UCSD-AML1 (cell line): ENCODE measurements around the gene STX2.
"Not testable (repeated sequence)": the region's sequence is repeated elsewhere in the genome, so short reads cannot be mapped to it uniquely, and the experiment has no call there.

Experiments
- DNase-seq: peaks from one replicate; lab custom pipeline; 2025; ENCODE audit not compliant: unreplicated experiment; lab: John Stamatoyannopoulos, UW

STX2 gene

GRCh38 chr12:130768120-130768519 is 70.9 kb downstream of the STX2 start:
- DNase-seq, result no peak

DNA sequence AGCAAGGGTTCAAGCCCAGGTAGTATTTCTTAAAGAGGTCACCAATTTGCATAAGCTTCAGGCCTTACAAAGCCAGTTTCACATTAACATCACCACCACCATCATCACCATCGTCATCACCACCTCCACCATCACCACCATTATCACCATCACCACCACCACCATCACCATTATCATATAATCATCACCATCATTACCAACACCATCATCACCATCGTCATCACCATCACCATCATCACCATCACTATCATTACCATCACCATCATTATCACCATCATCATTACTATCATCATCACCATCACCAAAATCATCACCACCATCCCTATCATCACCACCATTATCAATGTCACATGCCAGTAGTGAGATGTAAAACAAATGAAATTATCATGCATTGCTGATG is 72.6 kb downstream of the STX2 start:
- no peak for DNase-seq

GRCh38 chr12:130765186-130765659 is 73.8 kb downstream of the STX2 start:
- no peak for DNase-seq

- DNase-seq, result no peak
Observed at GRCh38 chr12:130764475-130765185, 74.4 kb downstream of the STX2 start.

GRCh38 chr12:130764073-130764472 is 75.0 kb downstream of the STX2 start:
- DNase-seq, result no peak

DNA sequence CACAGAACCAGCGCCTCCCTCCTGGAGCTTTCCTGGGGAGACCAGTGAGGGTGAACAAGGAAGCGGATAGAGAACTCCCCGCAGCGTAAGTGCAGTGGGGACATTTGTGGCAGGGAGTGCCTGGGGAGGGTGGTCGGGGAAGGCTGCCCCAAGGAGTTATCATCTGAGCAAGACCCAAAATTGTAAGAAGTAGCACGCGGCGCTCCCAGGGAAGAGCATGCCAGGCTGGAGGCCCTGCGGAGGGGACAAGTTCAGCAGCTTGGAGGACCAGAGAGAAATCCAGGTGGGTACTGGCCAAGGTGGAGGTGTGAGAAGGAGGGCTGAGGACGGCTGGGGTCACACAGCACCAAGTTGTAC is 76.8 kb downstream of the STX2 start:
- DNase-seq, result no peak

DNA sequence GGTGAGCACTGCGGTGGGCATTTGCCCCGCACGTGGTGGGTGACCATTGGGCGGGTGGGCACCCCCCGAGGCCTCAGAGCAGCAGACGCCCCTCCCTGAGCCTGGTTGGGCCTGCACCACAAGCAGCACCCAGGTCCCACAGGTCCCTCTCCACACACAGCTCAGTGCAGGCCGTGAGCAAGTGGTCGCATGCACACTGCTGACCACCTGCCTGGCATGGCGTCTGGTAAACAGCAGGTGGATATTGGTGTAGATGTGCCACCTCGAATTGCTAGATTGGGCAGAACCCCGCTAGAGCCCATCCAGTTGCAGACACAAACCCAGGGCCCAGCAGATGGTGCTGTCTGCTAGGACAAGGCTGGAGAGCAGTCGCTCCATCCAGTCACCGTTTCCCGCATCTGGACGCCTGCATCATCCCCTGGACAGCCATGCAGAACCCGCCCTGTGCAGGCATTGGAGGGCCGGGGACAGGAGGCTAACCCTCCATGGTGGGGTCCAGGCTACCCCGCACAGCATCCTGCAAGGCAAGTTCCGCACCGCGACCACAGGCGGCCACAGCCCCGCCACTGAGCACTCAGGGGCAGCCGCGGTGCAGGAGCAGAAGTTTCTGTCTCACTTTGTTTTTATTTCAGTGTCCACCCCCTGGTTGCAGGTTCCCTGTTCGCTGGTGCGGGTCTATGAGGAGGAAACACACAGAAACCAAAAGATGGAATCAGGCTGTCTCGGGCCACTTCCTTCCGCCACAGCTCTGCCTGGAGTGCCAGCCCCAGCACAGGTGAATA is 77.3 kb downstream of the STX2 start:
- peak; percentile 62 for DNase-seq

DNA sequence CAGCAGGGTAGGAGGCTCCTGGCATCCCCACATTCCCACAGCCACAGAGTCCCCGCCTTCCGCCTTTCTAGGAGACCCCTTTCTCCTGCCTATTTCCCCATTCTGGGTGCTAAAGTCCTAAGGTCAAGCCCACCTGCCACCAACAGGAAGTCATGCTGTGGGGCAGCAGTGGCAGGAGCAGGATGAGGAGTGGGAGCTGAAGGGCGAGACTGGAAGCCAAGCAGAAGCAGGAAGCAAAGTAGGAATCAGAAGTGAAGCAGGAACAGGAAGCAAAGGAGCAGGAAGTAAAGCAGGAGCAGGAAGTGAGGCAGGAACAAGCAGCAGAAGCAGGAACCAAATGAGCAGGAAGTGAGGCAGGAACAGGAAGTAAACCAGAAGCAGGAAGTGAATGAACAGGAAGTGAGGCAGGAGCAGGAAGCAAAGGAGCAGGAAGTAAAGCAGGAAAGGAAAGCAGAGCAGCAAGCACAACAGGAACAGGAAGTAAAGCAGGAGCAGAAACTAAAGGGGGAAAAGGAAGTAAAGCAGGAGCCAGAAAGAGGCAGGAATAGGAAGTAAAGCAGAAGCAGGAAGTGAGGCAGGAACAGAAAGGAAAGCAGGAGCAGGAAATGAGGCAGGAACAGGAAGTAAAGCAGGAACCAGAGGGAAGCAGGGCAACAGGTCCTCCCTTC is 84.7 kb downstream of the STX2 start:
- DNase-seq, result no peak

DNA sequence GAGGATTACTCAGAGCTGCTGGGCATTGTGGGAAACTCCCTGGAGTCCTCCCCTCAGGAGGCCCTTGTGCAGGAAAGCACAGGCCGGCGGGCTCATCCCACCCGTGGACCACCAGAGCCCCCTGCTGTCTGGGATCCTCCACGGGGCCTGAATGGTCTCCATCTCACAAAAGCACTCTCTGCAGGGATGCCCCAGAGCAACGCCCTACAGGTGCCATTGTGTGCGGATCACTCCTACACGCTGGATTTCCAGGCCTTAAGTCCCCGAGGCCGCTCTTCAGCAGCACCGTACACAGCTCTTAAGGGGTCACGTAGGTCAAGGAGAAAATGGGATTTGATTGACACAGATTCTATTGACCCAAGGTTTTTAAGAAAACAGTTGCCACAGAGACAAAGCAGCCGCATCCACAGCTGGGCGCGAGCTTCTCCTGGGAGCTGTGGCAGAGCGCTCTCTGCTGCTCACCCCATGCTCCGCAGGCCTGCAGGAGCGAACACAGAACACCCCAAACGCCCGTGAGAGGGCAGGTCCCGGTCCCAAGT is 86.3 kb downstream of the STX2 start:
- DNase-seq, result no peak

DNA sequence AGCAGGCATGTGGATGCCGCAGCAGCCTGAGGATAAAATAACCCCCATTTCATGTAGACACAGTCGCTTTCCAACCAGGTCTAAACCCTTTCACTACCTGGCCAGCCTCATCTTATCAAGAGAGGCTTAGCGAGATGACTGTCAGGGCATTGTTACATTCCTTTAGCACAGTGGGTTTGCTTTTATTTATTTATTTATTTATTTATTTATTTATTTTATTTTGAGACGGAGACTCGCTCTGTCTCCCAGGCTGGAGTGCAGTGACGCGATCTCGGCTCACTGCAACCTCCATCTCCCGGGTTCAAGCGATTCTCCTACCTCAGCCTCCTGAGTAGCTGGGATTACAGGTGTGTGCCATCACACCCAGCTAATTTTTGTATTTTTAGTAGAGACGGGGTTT is 87.0 kb downstream of the STX2 start:
- not testable (repeated sequence) for DNase-seq

GRCh38 chr12:130748786-130749185 is 90.3 kb downstream of the STX2 start:
- DNase-seq, result no peak

DNA sequence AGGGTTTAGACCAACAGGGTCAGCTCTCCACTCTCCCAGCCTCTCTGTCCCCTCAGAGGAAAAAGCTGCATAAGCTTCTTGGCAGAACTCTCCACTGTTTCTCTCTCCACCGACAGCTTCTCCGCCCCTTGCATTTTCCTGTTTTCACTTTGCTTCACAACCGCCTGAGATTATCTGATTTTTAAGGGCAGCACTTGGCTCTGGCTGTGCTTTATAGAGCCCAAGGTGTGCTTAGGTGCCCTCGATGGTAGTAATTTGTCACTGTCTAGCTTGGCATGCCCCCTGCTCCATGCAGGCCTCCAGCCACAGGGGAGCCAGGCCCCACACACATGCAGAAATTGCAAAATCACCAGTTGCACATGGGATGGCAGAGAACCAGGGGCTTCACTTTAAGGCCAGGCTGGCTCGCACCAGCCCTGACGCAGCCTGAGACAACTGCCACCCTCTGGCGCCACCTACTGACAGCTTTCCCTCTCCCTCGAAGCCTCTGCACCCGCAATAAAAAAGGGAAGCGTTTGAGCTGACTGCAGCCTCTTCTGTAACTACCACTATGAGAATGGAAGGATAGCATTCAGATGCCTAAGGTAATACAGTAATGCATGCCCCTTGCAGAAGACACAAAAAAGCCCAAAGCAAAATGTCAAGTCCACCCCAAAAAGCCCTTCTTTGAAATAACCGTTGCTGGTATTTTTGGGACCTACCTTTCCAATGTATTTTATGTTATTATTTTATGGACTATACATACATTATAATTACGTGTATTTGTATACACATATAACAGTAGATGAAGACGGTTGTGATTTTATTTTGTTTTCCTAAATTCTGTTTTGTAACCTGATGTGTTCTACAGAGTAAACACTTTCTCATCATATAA is 90.9 kb downstream of the STX2 start:
- DNase-seq, result peak; percentile 84

- DNase-seq, result no peak
Observed at GRCh38 chr12:130746546-130746945, 92.5 kb downstream of the STX2 start.

DNA sequence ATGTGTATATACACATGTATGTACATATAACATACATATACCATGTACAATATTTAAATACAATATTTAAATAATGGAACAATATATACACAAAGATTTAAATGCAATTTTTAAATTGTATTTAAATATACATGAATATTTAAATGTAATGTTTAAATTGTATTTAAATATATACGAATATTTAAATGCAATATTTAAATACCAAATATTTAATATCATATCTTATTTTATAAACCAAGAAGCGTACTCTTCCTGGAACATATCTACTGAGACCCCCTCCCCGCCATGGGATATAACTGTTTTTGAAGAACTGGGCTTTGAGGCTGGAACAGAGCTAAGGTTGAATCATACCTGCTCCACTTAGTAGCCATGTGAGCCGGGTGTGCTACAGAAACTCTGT is 93.1 kb downstream of the STX2 start:
- DNase-seq, result no peak

- no peak for DNase-seq
Observed at GRCh38 chr12:130744274-130744673, 94.8 kb downstream of the STX2 start.

GRCh38 chr12:130743606-130744005 is 95.4 kb downstream of the STX2 start:
- no peak for DNase-seq

GRCh38 chr12:130743176-130743575 is 95.9 kb downstream of the STX2 start:
- DNase-seq, result no peak

DNA sequence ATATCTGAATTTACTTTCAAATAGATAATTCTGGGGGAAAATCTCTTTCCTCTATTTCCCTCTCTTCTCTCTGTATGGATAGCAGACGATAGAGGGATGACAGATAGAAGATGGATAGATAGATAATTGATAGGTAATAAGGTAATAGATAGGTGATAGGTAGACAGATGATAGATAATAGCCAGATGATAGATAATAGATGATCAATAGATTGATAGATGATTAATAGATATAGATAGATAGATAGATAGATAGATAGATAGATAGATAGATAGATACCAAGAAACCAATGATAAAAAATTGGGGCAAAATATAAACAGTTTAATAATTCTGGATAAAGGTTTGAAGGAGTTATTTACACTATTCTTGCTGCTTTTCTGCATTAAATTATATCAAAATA is 96.3 kb downstream of the STX2 start:
- no peak for DNase-seq

DNA sequence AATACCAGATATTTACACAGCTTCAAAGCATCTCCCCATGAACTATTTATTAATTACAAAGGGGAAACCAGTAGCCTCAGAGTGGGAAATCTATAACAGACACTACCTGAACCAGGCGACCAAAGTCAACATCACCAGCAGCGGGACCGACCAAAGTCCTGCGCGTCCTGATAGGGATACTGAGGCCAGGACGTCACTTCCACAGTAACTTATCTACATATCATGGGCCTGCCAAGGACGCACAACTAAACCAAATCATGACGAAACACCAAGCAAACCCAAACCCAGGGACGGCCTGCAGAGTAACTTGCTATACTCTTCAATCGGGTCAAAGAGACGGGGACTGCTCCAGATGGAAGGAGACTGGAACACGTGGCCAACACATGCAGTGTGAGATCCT is 96.9 kb downstream of the STX2 start:
- no peak for DNase-seq
